ENCODE measurements around the gene P2RX5.

DNA sequence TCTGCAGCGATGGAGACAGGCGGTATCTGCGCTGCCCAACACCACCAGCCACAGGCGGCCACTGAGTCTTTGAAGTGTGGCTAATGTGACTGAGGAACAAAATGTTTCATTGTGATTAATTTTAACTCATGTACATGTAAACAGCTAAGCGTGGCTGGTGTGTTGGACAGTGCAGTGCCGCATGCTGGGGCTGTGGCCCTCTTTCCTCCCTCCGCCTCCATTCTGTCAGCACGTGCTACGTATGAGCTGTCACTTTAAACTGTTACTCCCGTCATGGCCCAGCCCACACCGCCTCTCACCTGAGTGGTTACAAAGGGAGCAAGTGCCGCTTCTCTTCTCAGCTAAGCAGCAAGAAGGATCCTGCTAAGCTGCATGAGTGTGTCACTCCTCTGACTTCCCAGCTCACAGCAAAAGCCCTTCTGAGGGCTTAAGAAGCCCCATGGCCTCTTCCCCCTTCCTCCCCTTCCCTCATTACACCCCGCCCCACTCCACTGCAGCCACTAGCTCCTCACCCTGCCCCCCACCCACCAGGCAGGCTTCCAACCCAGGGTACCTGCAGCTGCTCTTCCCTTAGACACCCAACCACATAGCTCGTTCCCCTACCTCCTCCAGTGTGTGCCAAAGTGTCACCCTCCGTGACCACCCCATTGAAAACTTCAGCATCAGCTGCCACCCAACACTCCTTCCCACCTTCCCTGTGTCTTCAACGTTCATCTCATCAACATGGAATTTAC, 42.8 kb upstream of the P2RX5 start:
- TF ChIP-seq, protein P1, sequence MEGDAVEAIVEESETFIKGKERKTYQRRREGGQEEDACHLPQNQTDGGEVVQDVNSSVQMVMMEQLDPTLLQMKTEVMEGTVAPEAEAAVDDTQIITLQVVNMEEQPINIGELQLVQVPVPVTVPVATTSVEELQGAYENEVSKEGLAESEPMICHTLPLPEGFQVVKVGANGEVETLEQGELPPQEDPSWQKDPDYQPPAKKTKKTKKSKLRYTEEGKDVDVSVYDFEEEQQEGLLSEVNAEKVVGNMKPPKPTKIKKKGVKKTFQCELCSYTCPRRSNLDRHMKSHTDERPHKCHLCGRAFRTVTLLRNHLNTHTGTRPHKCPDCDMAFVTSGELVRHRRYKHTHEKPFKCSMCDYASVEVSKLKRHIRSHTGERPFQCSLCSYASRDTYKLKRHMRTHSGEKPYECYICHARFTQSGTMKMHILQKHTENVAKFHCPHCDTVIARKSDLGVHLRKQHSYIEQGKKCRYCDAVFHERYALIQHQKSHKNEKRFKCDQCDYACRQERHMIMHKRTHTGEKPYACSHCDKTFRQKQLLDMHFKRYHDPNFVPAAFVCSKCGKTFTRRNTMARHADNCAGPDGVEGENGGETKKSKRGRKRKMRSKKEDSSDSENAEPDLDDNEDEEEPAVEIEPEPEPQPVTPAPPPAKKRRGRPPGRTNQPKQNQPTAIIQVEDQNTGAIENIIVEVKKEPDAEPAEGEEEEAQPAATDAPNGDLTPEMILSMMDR (IDR thresholded peaks at IDR 0.05): no peak
- no peak for TF ChIP-seq SIN3A (IDR thresholded peaks at IDR 0.05; ENCODE audit: borderline replicate concordance, insufficient read depth, low read depth, low read length)
- TF ChIP-seq, protein P2, sequence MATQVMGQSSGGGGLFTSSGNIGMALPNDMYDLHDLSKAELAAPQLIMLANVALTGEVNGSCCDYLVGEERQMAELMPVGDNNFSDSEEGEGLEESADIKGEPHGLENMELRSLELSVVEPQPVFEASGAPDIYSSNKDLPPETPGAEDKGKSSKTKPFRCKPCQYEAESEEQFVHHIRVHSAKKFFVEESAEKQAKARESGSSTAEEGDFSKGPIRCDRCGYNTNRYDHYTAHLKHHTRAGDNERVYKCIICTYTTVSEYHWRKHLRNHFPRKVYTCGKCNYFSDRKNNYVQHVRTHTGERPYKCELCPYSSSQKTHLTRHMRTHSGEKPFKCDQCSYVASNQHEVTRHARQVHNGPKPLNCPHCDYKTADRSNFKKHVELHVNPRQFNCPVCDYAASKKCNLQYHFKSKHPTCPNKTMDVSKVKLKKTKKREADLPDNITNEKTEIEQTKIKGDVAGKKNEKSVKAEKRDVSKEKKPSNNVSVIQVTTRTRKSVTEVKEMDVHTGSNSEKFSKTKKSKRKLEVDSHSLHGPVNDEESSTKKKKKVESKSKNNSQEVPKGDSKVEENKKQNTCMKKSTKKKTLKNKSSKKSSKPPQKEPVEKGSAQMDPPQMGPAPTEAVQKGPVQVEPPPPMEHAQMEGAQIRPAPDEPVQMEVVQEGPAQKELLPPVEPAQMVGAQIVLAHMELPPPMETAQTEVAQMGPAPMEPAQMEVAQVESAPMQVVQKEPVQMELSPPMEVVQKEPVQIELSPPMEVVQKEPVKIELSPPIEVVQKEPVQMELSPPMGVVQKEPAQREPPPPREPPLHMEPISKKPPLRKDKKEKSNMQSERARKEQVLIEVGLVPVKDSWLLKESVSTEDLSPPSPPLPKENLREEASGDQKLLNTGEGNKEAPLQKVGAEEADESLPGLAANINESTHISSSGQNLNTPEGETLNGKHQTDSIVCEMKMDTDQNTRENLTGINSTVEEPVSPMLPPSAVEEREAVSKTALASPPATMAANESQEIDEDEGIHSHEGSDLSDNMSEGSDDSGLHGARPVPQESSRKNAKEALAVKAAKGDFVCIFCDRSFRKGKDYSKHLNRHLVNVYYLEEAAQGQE (IDR thresholded peaks at IDR 0.05; ENCODE audit: insufficient read depth in 1 of 2, low read depth in 2 of 2, low read length in 1 of 2): no peak
- TF ChIP-seq POLR2AphosphoS5 (IDR thresholded peaks at IDR 0.05; ENCODE audit: low read depth, low read length): no peak
- TF ChIP-seq TCF7L2 (IDR thresholded peaks at IDR 0.05; ENCODE audit: low read depth, low read length): no peak

Measured in Panc1 (cell line).